COLO829 (cell line): Measurements from ENCODE around the gene MAGI2.

Source experiments
- DNase-seq: peaks from one replicate; pipeline ENCODE4 v3.0.0; 2012; ENCODE audit warnings: low spot score

MAGI2 gene

GRCh38 chr7:78716876-78717275 is 736.6 kb downstream of the MAGI2 start:
- no peak for DNase-seq

GRCh38 chr7:78714356-78714755 is 739.1 kb downstream of the MAGI2 start:
- DNase-seq, result no peak

- DNase-seq, result no peak
Measured at GRCh38 chr7:78712111-78712510, 741.4 kb downstream of the MAGI2 start.

- DNase-seq, result no peak
Measured at GRCh38 chr7:78709658-78710057, 743.8 kb downstream of the MAGI2 start.

GRCh38 chr7:78704504-78704903 is 749.0 kb downstream of the MAGI2 start:
- no peak for DNase-seq

GRCh38 chr7:78703391-78703790 is 750.1 kb downstream of the MAGI2 start:
- DNase-seq, result no peak

- DNase-seq, result peak; percentile 11
Measured at GRCh38 chr7:78702770-78703169, 750.7 kb downstream of the MAGI2 start.

- DNase-seq, result no peak
Measured at GRCh38 chr7:78695826-78696225, 757.6 kb downstream of the MAGI2 start.

GRCh38 chr7:78691584-78691983 is 761.9 kb downstream of the MAGI2 start:
- DNase-seq, result no peak

GRCh38 chr7:78690174-78690573 is 763.3 kb downstream of the MAGI2 start:
- no peak for DNase-seq

- no peak for DNase-seq
Measured at GRCh38 chr7:78688376-78688775, 765.1 kb downstream of the MAGI2 start.

- no peak for DNase-seq
Measured at GRCh38 chr7:78686189-78686588, 767.3 kb downstream of the MAGI2 start.

- DNase-seq, result no peak
Measured at GRCh38 chr7:78684201-78684600, 769.3 kb downstream of the MAGI2 start.

- DNase-seq, result peak; percentile 2
Measured at GRCh38 chr7:78683566-78683965, 769.9 kb downstream of the MAGI2 start.

GRCh38 chr7:78679112-78679876 is 774.2 kb downstream of the MAGI2 start:
- DNase-seq, result no peak

- DNase-seq, result no peak
Measured at GRCh38 chr7:78677391-78677790, 776.1 kb downstream of the MAGI2 start.

- no peak for DNase-seq
Measured at GRCh38 chr7:78675511-78675910, 778.0 kb downstream of the MAGI2 start.

- DNase-seq, result no peak
Measured at GRCh38 chr7:78673272-78673671, 780.2 kb downstream of the MAGI2 start.

- no peak for DNase-seq
Measured at GRCh38 chr7:78662939-78663338, 790.5 kb downstream of the MAGI2 start.

GRCh38 chr7:78649976-78650375 is 803.5 kb downstream of the MAGI2 start:
- DNase-seq, result no peak

- DNase-seq, result no peak
Measured at GRCh38 chr7:78649236-78649635, 804.2 kb downstream of the MAGI2 start.

GRCh38 chr7:78642751-78643150 is 810.7 kb downstream of the MAGI2 start:
- DNase-seq, result no peak

- no peak for DNase-seq
Measured at GRCh38 chr7:78638364-78638763, 815.1 kb downstream of the MAGI2 start.

GRCh38 chr7:78636727-78637126 is 816.7 kb downstream of the MAGI2 start:
- no peak for DNase-seq
